OCI-LY1 (cell line): ENCODE measurements around the gene PSME1.

ENCODE experiments used
- H2AFZ ChIP-seq: fragments of 200-600 bp; sonication (generic), shearing (Covaris generic); 2 replicates; pipeline ENCODE4 v1.6.0; 2014; ENCODE audit warnings: antibody characterized with exemption, mild to moderate bottlenecking, low read length
- H3F3A ChIP-seq: fragments of 200-600 bp; sonication (generic), shearing (Covaris generic); 2 replicates; pipeline ENCODE4 v1.6.0; 2014; ENCODE audit warnings: mild to moderate bottlenecking, antibody characterized with exemption, low read length, moderate library complexity; ENCODE audit not compliant: insufficient read depth
- H3K27ac ChIP-seq: fragments of 200-600 bp; sonication (generic); 2 replicates; pipeline ENCODE4 v1.5.1; 2014; ENCODE audit warnings: low read length, mixed run types, mild to moderate bottlenecking, low read depth; ENCODE audit not compliant: poor library complexity, severe bottlenecking
- H3K27me3 ChIP-seq: fragments of 200-600 bp; sonication (generic); 2 replicates; pipeline ENCODE4 v1.6.0; 2014; ENCODE audit warnings: antibody characterized with exemption, mild to moderate bottlenecking, low read length, moderate library complexity; ENCODE audit not compliant: insufficient read depth
- H3K36me3 ChIP-seq: fragments of 200-600 bp; sonication (generic); 2 replicates; pipeline ENCODE4 v1.6.1; 2014; ENCODE audit warnings: mild to moderate bottlenecking, antibody characterized with exemption, low read length, moderate library complexity, mixed read lengths; ENCODE audit not compliant: insufficient read depth
- H3K4me1 ChIP-seq: fragments of 200-600 bp; sonication (generic); 2 replicates; pipeline ENCODE4 v1.5.1; 2014; ENCODE audit warnings: mild to moderate bottlenecking, low read length, moderate library complexity; ENCODE audit not compliant: insufficient read depth, severe bottlenecking
- H3K4me2 ChIP-seq: fragments of 200-600 bp; sonication (generic), shearing (Covaris generic); 2 replicates; pipeline ENCODE4 v1.6.1; 2014; ENCODE audit warnings: low read length
- H3K4me3 ChIP-seq: fragments of 200-600 bp; sonication (generic); 2 replicates; pipeline ENCODE4 v1.5.1; 2014; ENCODE audit warnings: low read length, low read depth, mild to moderate bottlenecking, mixed read lengths; ENCODE audit not compliant: poor library complexity, severe bottlenecking
- H3K79me2 ChIP-seq: fragments of 200-600 bp; shearing (Covaris generic); 2 replicates; pipeline ENCODE4 v1.6.1; 2016; ENCODE audit warnings: mixed run types, low read length, mixed read lengths; ENCODE audit not compliant: insufficient read depth
- H3K9ac ChIP-seq: fragments of 200-600 bp; sonication (generic), shearing (Covaris generic); 2 replicates; pipeline ENCODE4 v1.6.1; 2014; ENCODE audit warnings: mild to moderate bottlenecking, low read length, mixed read lengths
- H3K9me2 ChIP-seq: fragments of 200-600 bp; sonication (generic), shearing (Covaris generic); 2 replicates; pipeline ENCODE4 v1.6.1; 2014; ENCODE audit warnings: low read depth, mild to moderate bottlenecking, low read length, mixed read lengths
- H3K9me3 ChIP-seq: fragments of 200-600 bp; shearing (Covaris generic); 2 replicates; pipeline ENCODE4 v1.6.1; 2014; ENCODE audit warnings: low read length, mixed read lengths
- H4K20me1 ChIP-seq: fragments of 200-600 bp; sonication (generic), shearing (Covaris generic); 2 replicates; pipeline ENCODE4 v1.6.0; 2016; ENCODE audit warnings: mild to moderate bottlenecking, low read length; ENCODE audit not compliant: insufficient read depth
- CTCF ChIP-seq: fragments of 200-600 bp; sonication (generic), shearing (Covaris generic); IDR thresholded peaks from 2 replicates; pipeline ENCODE4 v1.5.1; 2017; ENCODE audit warnings: mild to moderate bottlenecking, antibody characterized with exemption, low read length, moderate library complexity, mixed read lengths
- EZH2 ChIP-seq: fragments of 200-600 bp; sonication (generic), shearing (Covaris generic); IDR thresholded peaks from 2 replicates; pipeline ENCODE4 v1.8.0; 2017; ENCODE audit warnings: borderline replicate concordance, mixed run types, mild to moderate bottlenecking, antibody characterized with exemption, low read length, moderate library complexity, mixed read lengths

Gene PSME1

GRCh38 chr14:24155100-24155499, 19.1 kb downstream of the PSME1 start:
- Histone ChIP-seq H3K4me2 (no peak overlapping the region), H3F3A (no peaks in the 10 kb centered on the region), H3K9me2 (no peaks in the 10 kb centered on the region), H3K27ac (no peak overlapping the region), H3K36me3 (peaks cover 65% of the 10 kb centered on the region), H4K20me1 (no peaks in the 10 kb centered on the region), H2AFZ (no peak overlapping the region), H3K9ac (no peak overlapping the region), H3K9me3 (no peaks in the 10 kb centered on the region), H3K4me1 (no peaks in the 10 kb centered on the region), H3K27me3 (no peaks in the 10 kb centered on the region), H3K79me2 (no peaks in the 10 kb centered on the region), H3K4me3 (no peak overlapping the region)
- TF ChIP-seq CTCF (no peak), EZH2 (no peak)

GRCh38 chr14:24156840-24157239, 20.8 kb downstream of the PSME1 start:
- Histone ChIP-seq H3K9me2 (no peaks in the 10 kb centered on the region), H2AFZ (no peak overlapping the region), H3F3A (no peaks in the 10 kb centered on the region), H3K79me2 (no peaks in the 10 kb centered on the region), H3K36me3 (peaks cover 55% of the 10 kb centered on the region), H3K9me3 (no peaks in the 10 kb centered on the region), H3K9ac (no peak overlapping the region), H3K4me2 (no peak overlapping the region), H3K27me3 (no peaks in the 10 kb centered on the region), H3K27ac (no peak overlapping the region), H4K20me1 (no peaks in the 10 kb centered on the region), H3K4me1 (peaks cover 12% of the 10 kb centered on the region), H3K4me3 (no peak overlapping the region)
- TF ChIP-seq CTCF (no peak), EZH2 (no peak)

GRCh38 chr14:24157331-24157730, 21.3 kb downstream of the PSME1 start:
- TF ChIP-seq CTCF (no peak), EZH2 (no peak)
- H3K9me3 ChIP-seq = no peaks in the 10 kb centered on the region

More at GRCh38 chr14:24157331-24157730, 21.3 kb downstream of the PSME1 start:
- Histone ChIP-seq H3K4me1 (peaks cover 16% of the 10 kb centered on the region), H3K4me3 (no peak overlapping the region), H3K9me2 (no peaks in the 10 kb centered on the region), H3K9ac (no peak overlapping the region), H3K36me3 (peaks cover 56% of the 10 kb centered on the region), H3K4me2 (no peak overlapping the region), H2AFZ (no peak overlapping the region), H3F3A (no peaks in the 10 kb centered on the region), H3K27ac (no peak overlapping the region), H3K79me2 (no peaks in the 10 kb centered on the region), H3K27me3 (no peaks in the 10 kb centered on the region), H4K20me1 (no peaks in the 10 kb centered on the region)
